T-helper 1 cell (primary cell): Measurements from ENCODE around the gene DCP1A.
"Not testable (repeated sequence)": the region's sequence is repeated elsewhere in the genome, so short reads cannot be mapped to it uniquely, and the experiment has no call there.

Experiments used
- DNase-seq, 5 donors: peaks; one replicate each; pipeline ENCODE4 v3.0.0-alpha.2; 2012 to 2020
- total RNA-seq, 4 donors: gene quantifications; one replicate each; lab custom pipeline; 2026; lab: John Stamatoyannopoulos, UW

DCP1A gene
- 56.7 to 90.3 (median 72.3) reads per million in 4 donors for total RNA-seq

DNA sequence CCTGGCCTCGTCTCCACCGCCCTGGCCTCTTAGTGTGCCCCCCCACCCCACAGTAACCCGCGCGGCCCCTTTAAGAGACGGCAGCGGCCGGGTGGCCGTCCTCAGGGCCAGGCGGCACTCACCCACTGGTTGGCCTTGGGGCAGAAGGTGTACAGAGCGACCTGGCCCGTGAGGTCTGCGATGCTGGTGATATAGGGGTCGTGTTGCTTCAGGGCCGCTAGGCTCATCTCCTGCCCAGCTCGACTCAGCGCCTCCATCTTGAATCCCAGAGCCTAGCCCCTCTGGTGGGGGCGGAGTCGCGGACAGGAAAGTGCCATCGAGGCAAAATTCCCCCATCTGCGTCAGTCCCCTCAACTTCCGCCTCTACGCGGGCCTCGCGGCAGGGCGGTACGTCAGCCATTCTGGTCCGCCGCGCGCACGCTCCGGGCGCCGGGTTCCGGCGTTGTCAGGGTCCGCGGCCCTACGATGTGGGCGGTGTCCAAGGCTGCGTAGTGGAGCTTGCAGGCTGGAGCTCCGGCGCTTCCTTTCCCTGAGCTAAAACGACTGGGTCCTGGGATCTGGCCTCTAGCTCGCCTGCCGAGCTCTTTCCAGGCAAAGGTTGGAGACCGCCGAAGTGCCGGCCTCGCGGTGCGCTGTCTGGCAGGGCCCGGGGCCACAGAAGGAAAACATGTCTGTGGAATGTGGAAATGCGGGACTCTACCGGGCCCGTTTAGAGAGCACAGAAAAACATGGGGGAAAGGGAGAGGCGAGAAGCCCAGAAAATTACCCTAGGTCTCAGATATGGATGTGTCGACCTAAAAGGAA, at the start of gene DCP1A:
Gene DCP1A (minus strand): TSS at position 283 of the 804 bp plus-strand sequence. CDS start 26 bp downstream, at position 257.
- peak; percentile 86 to 97 (median 90) for DNase-seq

DNA sequence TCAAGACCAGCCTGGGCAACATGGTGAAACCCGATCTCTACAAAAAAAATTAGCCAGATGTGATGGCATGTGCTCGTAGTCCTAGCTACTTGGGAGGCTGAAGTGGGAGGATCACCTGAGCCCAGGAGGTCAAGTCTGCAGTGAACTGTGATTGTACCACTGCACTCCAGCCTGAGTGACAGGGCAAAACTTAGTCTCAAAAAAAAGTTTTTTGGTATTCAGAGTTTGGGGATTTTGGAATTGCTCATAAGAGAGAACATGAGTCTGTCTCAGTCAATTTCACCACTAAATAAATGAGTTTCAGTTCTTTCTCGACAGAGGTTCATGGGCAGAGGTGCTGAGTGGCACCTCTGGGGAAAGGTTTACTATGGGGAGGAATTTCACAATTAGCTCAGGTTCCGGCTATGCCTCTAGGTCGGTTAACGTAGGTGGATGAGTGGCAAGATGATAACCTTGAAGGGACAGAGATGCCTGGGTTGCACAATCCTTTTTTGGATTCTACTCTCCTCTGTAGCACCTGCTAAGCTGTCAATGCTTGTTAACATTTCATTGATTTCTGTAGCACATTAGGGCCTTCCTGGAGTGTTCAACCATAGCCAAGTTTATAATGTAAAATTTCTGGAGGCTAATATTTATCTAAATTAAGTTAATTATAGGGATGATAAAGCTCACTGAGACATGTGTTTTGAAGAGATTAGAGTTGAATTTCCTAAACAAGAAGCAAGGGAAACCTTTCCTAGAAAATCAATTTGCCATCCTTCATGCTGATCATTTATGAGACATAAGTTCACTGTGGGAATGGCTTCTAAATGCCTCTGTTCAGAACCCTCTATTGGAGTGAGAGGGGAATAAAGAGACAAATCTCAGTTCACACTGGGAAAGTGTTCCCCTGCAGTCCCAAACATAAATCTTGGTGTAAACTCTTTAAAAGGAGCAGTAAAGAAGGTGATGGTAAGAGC, 37.4 kb upstream of the DCP1A start:
- DNase-seq = no peak

DNA sequence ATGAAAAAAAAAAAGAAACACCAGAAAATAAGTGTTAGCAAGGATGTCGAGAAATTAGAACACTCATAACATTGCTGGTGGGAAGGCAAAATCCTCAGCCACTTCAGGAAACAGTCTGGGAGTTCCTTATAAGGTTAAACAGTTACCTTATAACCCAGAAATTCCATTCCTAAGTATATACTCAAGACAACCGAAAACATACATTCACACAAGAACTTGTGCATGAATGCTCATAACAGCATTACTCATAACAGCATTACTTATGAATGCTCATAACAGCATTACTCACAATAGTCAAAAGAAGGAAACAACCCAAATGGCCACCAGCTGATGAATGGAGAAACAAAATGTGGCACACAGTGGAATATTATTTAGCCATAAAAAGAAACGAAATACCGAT, 34.8 kb upstream of the DCP1A start:
- no peak for DNase-seq

DNA sequence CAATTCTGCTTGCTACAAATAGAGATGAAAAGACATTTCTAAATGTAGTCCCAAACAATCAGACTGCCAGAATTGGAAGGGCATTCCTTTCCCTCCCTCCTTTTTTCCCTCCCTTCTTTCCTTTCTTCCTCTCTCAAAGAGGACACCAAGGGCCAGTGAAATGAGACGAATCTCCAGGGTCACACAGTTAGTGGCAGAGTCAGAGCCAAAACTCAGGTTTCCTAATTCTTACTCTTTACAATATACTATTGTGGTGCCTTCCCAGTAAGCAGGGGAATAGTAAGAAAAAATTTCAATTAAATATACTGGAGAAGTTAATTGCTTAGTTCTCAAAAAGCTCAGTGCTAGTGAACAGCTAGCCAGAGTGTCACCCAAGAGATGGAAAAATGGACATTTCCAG, 33.0 kb upstream of the DCP1A start:
- no peak for DNase-seq

DNA sequence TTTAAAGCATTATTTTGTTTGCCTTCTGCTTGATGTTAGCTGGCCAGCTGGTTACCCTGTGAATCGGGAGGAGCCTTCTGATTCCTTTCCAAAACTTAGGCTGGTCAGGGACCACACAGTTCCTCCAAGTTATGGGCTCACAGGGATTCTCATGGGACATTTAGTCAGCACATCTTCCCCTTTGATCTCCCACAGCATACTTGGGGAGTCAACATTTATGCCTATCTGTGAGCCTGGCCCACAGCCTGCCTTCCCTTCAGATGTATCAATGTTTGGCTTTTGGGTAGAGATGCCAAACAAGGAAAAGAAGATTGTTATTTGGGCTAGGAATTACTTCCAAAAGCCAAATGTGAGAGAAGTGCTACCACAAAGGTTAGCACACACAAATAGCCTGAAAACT, 32.6 kb upstream of the DCP1A start:
- DNase-seq = no peak

DNA sequence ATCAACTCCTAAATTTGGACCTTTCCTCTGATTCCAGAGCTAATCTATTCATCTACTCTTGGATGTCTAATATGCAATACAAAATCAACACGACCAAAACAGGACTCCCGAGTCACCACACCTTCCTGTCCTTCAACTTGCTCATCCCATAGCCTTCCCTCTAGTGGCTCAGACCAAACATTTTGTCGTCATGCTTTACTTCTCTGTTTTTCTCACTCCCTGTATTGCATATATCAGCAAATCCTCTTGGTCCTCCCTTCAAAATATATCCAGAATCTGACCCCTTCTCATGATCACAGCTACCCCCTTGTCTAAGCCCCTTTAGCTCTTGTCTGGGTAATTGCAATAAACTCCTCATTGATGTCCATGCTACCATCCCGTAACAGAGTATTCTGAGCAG, 30.5 kb upstream of the DCP1A start:
- no peak for DNase-seq

DNA sequence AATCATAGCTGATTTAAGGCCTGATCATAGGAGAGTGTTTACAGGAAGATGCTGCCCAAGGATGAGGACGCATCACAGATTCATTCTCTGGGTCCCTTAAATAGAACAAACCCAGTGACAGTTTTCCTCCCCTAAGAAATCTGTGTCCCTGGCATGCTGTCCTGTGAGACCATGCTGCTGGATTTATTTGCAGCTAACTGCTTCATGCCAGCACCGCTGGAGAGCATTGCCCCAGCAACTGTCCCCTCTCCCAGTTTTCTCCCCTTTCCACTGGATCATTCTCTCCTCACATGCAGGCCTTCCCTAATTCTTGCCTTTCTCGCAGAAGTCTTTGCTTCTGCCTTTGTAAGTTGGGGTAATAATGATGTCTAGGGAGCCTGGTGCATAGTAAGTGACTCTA, 29.3 kb upstream of the DCP1A start:
- DNase-seq = no peak

DNA sequence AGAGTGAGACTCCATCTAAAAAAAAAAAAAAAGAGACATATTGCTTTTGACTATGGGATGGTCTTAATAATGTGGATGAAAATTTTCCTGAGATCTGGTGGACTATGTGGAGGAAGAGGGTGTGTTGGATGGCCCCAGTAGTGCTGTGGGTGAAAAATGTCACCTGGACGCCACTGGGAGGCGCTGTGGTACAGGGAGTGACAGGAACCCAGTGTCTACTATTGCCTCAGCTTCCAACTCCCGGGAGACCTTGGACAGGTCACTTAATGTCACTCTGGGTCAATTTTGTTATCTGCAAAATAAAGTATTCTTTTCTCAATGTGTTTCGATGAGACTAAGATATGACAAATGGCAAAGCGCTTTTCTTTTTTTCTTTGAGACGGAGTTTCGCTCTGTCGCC, 27.7 kb upstream of the DCP1A start:
- DNase-seq = peak in 4 of 5 donors; percentile 8 to 52 (median 12)

DNA sequence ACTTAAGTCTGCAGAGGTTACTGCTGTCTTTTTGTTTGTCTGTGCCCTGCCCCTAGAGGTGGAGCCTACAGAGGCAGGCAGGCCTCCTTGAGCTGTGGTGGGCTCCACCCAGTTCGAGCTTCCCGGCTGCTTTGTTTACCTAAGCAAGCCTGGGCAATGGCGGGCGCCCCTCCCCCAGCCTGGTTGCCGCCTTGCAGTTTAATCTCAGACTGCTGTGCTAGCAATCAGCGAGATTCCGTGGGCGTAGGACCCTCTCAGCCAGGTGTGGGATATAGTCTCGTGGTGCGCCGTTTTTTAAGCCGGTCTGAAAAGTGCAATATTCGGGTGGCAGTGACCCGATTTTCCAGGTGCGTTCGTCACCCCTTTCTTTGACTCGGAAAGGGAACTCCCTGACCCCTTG, 23.4 kb upstream of the DCP1A start:
- DNase-seq = not testable (repeated sequence)

DNA sequence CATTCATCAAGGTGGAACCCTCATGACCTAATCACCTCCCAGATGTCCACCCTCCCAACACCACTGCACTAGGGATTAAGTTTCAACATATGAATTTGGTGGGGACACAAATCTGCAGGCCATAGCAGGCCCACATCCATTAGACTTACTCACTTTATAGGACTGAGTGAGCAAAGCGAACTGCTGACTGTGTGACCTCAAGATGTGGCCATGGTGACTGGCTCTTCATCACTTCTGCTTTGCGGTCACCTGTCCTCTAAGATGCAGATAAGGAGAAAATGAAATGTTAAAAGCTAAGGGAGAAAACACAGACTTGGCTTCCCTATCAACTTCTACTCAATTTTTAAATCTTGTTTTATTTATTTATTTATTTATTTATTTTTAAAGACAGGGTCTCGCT, 14.5 kb upstream of the DCP1A start:
- no peak for DNase-seq

DNA sequence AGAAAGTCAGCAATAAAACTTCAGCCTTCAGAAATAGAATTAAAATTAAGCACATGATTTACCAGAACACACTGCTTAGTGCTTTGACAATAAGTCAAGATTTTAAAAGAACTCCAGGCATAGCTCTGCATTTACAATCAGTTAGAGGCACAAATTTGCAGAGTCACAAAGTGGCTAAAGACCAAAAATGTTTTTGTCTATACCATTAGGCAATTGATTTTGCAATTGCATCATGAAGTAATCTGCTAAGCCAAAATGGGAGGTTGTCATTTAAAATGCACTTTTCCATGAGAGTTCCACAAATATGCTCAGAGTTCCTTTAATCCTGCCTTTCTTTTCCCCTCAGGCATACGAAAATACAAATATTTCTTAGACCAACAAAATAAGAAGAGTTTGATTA, 10.1 kb upstream of the DCP1A start:
- no peak for DNase-seq

DNA sequence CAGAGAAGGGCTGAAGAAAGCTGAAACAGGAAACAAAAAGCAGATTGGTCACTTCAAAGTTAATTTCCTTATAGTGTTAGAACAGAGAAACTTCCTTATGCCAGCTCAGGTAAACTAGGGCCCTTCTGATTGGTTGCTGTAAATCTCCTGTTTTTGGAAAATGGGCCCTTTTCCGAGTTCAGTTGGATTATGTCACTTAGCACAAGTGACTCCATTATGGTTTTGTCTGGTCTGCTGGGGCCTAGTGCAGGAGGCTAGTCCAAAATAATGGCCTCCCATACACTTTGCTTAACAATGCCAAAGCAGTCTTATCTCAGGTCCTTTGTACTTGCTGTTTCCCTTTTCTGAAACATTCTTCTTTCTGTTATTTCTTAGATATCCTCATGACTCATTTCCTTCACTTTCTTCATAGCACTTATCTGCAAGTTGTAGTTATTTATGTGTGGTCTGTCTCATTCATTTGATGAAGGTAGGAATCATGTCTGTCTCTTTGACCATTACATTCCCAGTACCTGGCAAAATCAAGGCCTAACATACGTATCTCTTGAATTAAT, 7.7 kb upstream of the DCP1A start:
- peak in 1 of 5 donors; percentile 9 for DNase-seq

DNA sequence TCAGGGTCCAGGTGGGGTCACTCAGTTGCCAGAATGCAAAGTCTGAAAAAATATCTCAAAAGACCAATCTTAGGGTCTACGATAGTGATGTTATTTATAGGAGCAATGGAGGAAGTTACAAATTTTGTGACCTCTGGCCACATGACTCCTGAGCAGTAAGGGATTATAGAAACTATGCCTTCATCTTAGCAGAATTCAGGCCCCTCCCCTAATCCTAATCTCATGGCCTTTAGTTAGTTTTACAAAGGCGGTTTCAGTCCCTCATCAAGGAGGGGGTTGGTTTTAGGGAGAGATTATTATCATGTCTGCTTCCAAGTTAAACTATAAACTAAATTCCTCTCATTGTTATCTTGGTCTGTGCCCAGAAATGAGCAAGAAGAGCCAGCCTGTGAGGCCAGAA, 5.9 kb upstream of the DCP1A start:
- DNase-seq = no peak

DNA sequence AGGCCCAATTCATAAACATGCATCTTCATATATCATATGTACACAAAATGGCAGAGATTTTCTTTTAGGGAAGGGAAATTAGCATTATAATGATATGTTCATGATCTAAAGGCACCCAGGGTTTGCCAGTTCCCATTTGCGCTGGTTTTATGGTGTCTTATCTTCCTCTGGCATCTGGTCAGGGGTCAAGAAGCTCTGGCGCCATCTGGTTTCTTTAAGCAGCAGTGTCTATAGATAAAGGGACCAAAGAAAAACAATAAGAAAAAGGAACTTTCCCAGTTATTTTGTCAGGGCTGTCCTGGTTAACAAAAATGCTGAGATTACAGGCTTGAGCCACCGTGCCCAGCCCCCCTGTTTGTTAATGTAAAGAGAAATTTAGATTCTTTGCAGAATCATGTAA, 3.3 kb upstream of the DCP1A start:
- DNase-seq = peak in 1 of 5 donors; percentile 37

DNA sequence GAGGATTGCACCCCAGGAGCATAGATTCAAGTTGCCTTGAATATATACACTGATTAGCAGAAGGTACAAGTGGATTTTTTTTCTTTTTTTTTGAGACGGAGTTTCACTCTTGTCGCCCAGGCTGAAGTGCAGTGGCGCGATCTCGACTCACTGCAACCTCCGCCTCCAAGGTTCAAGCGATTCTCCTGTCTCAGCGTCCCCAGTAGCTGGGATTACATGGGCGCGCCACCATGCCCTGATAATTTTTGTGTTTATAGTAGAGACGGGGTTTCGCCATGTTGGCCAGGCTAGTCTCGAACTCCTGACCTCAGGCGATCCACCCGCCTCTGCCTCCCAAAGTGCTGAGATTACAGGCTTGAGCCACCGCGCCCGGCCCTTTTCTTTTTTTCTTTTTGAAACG, 775 bp upstream of the DCP1A start:
- not testable (repeated sequence) for DNase-seq

DNA sequence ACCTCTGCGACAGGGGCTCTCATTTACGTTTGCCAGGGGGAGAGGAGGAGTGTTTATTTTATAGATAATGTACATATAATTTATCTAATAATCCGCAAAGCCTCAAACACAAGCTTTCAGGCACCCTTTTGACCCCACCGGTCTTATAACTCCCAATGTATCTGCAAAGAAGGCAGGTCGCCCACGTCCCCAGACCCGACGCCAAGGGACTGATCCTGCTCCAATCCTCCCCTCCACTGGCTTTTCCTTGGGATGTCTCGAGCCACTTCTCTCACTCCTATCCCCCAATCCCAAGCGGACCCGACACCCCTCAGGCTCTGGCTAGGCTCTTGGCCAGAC, 452 bp downstream of the DCP1A start:
- no peak for DNase-seq

DNA sequence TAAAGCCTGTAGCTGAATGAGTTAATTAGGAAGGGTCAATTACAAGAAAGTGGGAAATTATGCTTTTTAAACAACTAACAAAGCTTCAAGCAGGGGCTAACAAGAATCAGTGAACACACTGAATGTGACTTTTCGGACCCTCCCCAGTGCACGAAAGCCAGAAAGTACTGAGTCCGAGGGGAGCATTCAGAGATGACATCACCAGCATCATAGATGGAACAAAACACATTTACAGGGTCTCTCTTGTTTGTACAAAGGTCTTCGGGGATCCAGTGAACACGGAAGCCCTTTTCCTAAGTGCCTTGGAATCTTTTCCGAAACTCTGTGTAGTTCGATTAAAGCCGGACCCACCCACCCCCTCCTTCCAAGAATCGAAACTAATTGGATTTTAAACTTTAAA, 829 bp downstream of the DCP1A start:
- DNase-seq = no peak

DNA sequence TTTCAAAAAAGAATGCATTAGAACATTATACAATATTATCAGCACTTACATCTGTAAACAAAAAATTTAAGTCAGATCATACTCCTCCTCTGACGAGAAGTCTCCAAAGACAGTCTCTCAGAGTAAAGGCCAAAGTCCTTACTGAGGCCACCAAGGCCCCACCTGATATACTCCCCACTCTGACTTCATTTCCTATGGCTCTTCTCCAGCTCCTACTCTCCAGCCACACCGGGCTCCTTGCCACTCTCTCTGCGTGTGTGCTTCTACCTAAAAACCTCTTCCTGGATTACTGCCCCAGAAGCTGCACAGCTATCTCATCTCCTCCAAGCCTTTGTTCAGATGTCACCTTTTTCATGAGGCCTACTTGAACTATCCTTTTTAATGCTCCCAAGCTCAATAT, 5.0 kb downstream of the DCP1A start:
- DNase-seq = no peak

DNA sequence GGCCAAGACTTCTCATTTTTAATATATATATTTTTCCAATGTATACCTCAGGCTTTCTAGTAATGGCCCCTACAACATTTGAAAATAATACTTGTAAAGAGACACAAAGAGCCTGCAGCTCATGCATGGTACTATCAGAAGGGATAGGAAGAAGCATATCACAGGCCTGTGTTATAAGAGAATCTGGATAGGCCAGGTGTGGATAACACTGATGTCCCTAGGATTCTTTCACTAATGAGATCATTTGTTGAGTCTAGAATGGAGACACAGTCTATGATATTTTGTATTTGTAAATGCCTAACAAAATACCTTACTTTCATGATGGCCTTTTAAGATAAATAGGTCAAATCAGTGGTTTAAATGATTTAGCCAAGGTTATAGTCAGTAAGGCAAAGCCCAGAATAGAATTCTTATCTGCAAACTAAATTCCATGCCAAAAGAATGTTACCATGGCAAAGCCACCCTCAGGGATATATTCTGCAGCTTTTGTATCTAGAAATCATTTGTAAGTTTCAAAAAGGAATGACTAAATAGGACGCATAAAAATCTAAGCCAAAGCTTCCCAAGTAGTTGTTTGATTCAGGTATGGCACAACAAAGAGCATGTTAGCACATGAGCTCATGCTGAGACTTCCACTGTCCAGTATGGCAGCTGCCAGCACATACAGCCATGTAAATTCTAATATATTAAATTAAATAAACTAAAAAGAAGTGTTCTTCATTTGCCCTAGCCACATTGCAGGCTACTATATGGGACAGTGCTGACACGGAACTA, 10.0 kb downstream of the DCP1A start:
- DNase-seq = no peak

DNA sequence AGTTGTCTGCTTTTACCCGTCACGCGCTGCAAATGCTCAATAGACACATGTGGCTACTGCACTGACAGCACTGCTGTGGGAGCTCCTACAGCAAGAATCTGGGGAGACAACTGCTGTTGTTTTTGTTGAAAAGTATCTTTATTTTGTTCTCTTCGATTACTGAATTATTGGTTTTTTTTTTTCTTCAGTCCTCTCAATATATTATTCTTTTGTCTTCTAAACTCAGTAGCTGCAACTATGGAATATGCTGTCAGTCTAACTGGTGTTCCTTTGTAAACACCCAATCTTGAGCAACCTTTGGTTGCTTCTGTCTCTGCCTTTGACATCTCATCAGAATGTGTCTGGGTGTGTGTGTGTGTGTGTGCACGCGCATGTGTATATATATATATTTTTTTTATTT, 12.6 kb downstream of the DCP1A start:
- DNase-seq = no peak

DNA sequence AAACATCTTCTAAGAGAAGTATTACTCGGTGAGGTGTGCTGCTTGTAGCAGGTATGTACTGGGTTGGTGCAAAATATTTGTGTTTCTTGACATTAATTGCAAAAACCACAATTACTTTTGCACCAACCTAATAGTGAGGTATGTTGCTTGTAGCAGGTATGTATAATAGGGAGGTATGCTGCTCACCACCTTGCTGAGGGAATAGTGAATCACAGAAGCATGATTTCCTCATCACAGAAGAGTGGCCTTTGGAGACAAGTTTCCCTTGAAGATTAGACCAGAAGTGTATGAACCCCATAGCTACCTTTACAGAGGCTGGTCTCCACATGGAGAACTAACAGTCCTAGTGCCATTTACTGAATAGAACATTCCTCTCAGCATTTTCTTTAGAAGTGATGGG, 15.5 kb downstream of the DCP1A start:
- no peak for DNase-seq

DNA sequence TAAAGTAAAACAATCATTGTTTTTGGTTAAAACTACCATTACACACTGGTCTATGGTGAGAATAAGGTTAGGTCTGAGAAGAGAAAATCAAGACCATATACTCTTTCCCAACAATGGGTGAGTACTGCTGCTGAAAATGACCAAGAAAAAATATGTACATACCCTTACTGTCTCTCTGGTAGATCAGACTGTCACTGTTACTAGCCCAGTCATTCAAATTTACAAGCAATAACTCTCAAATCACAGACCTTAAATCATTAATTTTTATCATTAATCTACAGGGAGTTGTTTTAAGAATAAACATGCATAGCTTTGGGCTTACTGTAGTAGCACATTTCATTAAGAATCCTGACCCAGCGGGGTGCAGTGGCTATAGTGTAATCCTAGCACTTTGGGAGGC, 17.4 kb downstream of the DCP1A start:
- no peak for DNase-seq

DNA sequence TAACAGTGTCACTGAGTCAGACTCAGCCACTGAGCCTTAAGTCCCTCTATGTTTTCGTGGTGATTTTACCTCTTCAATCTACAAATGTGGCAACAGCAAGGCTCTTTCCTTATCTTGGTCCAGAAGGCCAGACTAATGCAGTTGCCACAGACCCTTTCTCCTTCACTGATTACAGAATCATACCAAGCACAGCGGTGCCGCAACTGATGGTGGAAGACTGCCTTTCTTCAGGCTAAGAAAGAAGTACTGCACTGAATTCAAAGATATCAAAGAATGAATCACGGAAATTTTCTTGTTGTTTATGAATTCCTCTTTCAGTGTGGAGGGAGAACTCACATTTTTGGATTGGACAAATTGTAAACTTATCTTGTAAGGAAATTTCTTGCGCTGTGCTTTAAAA, 18.6 kb downstream of the DCP1A start:
- no peak for DNase-seq
